ENCODE measurements around the gene KRT2.

DNA sequence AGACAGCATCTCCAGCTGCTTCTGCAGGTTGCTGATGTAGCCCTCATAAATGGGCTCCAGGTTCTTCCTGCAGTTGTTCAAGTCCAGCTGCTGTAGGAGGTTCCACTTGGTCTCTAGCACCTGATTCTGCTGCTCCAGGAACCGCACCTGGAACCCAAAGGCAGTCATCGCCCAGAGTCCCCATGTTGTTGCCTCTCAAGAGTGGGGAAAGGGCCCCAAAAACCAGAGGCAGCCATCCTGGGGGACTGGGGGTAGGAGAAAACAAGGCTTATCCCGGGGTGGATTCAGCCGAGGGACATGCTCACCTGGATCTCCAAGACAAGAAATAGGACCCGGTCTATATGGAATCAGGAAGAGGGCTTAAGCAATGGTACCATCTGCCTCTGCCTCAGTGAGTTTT lies 53.0 kb downstream of the KRT2 start:
- TF ChIP-seq DPF2 (IDR thresholded peaks at IDR 0.05) (no peak), EGR1 (IDR thresholded peaks at IDR 0.05; ENCODE audit: borderline replicate concordance in 1 of 2, low read depth in 2 of 2, low read length in 2 of 2) (no peak), TCF7 (IDR thresholded peaks at IDR 0.05; ENCODE audit: borderline replicate concordance) (no peak), JUND (IDR thresholded peaks at IDR 0.05; ENCODE audit: low read depth, low read length) (no peak), TARDBP (IDR thresholded peaks at IDR 0.05; ENCODE audit: borderline replicate concordance) (no peak)
- TF ChIP-seq, protein P1, sequence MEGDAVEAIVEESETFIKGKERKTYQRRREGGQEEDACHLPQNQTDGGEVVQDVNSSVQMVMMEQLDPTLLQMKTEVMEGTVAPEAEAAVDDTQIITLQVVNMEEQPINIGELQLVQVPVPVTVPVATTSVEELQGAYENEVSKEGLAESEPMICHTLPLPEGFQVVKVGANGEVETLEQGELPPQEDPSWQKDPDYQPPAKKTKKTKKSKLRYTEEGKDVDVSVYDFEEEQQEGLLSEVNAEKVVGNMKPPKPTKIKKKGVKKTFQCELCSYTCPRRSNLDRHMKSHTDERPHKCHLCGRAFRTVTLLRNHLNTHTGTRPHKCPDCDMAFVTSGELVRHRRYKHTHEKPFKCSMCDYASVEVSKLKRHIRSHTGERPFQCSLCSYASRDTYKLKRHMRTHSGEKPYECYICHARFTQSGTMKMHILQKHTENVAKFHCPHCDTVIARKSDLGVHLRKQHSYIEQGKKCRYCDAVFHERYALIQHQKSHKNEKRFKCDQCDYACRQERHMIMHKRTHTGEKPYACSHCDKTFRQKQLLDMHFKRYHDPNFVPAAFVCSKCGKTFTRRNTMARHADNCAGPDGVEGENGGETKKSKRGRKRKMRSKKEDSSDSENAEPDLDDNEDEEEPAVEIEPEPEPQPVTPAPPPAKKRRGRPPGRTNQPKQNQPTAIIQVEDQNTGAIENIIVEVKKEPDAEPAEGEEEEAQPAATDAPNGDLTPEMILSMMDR (IDR thresholded peaks at IDR 0.05 in 2 of 3, conservative IDR thresholded peaks at IDR 0.05 in 1 of 3; ENCODE audit: control insufficient read depth in 2 of 3, extremely low read depth in 1 of 3, insufficient read depth in 1 of 3, low read depth in 3 of 3, low read length in 3 of 3), result no peak
- TF ChIP-seq, protein P2, sequence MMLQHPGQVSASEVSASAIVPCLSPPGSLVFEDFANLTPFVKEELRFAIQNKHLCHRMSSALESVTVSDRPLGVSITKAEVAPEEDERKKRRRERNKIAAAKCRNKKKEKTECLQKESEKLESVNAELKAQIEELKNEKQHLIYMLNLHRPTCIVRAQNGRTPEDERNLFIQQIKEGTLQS (IDR thresholded peaks at IDR 0.05; ENCODE audit: borderline replicate concordance, extremely low read depth, low read depth, low read length), result no peak

Measured in GM12878 (cell line).